Measurements from ENCODE around the gene UTP14C. TPM values are rescaled to one million over a fixed set of nuclear protein-coding genes. Genes with fewer than 3 reads are reported as not detected.
A peak's percentile ranks its signal among the peaks of the same experiment; 100 is the strongest.

UTP14C gene
- total and polyA plus RNA-seq, 8 donors = 16.9 to 33.4 (median 31.5) TPM

GRCh38 chr13:52020191-52020590 lies 4.3 kb upstream of the UTP14C start:
- no peak overlapping the region for H3K27ac ChIP-seq
- H3K36me3 ChIP-seq = peaks cover 0 to 79% of the 10 kb centered on the region in 2 donors
- H3K4me3 ChIP-seq = no peak overlapping the region
- no peaks in the 10 kb centered on the region for H3K27me3 ChIP-seq
- H3K4me1 ChIP-seq = no peaks in the 10 kb centered on the region
- intact Hi-C loops (cut with DNase I) = no loop called here
- ATAC-seq (no peak), DNase-seq (no peak)
- no peaks in the 10 kb centered on the region for H3K9me3 ChIP-seq
- TF ChIP-seq CTCF (IDR thresholded peaks at IDR 0.05) = no peak

- Histone ChIP-seq H3K27me3 (no peaks in the 10 kb centered on the region), H3K27ac (no peak overlapping the region), H3K9me3 (no peaks in the 10 kb centered on the region), H3K4me1 (no peaks in the 10 kb centered on the region), H3K4me3 (no peak overlapping the region), H3K36me3 (peaks cover 0 to 84% of the 10 kb centered on the region in 2 donors)
- DNase-seq = no peak
- intact Hi-C loops (cut with DNase I) = no loop called here
- TF ChIP-seq CTCF (IDR thresholded peaks at IDR 0.05) = no peak
- ATAC-seq = no peak
Observed at GRCh38 chr13:52022356-52022755, 2.1 kb upstream of the UTP14C start.

DNA sequence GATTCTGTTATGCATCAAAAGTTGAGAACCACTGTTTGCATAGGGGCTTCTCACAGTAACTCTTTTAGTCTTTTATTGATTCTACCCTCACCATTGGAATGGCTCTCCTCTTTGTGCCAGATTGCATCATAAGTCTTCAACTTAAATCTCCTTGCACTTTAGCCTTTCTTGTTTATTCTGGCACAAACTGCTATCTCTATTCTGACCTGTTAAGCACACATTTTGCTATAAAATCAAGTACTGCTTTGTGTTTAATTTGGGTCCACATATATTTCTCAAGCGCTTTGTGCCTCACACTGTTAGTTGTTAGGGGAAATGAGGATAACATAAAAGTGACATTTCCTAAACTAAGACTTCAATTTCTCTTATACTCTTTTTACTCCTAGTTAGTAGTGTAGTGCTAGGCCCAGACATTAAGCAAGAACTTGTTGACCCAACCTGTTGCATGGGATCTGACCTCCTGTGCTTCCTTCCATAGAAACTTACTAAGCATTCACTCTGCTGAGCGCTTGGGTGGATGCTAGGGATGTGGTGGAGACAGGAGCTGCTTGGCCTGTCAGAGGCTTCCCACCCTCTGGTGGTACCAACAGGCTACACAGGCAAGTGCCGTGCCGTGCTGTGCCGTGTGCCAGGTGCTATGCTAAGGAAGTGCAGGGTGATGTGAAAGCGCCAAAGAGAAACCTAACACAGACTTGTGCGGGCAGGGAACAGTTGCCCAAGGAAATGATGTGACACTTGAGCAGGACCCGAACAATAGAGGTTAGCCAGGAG lies 1.2 kb downstream of the UTP14C start:
- Histone ChIP-seq H3K4me3 (no peak overlapping the region), H3K9me3 (no peaks in the 10 kb centered on the region), H3K36me3 (peaks cover 0 to 74% of the 10 kb centered on the region in 2 donors), H3K27ac (no peak overlapping the region), H3K27me3 (no peaks in the 10 kb centered on the region), H3K4me1 (no peaks in the 10 kb centered on the region)
- TF ChIP-seq CTCF (IDR thresholded peaks at IDR 0.05) = no peak
- no peak for DNase-seq
- intact Hi-C loops (cut with DNase I) = no loop called here
- peak; percentile 69 for ATAC-seq

DNA sequence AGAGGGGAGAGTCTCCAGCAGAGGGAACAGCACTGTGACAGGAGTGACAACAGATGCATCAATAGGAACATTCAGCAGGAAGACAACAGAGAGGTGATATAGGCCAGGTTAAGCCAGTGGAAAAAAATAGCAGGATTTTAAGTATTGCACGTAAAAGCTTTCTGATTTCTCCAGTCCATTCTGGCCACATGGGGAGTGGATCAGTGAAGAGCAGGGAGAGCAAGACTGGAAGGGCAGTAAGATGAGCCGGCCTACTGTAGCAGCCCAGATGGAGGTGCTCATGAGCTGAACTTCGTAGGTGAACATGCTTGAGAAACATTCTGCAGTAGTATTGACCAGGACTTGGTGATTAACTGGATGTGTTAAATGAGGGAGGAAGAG lies 1.7 kb downstream of the UTP14C start:
- Histone ChIP-seq H3K27ac (no peak overlapping the region), H3K4me1 (no peaks in the 10 kb centered on the region), H3K4me3 (no peak overlapping the region), H3K27me3 (no peaks in the 10 kb centered on the region), H3K36me3 (peaks cover 0 to 72% of the 10 kb centered on the region in 2 donors), H3K9me3 (no peaks in the 10 kb centered on the region)
- no peak for ATAC-seq
- intact Hi-C loops (cut with DNase I) = no loop called here
- TF ChIP-seq CTCF (IDR thresholded peaks at IDR 0.05) = no peak
- no peak for DNase-seq

GRCh38 chr13:52027832-52028231 lies 3.3 kb downstream of the UTP14C start:
- Histone ChIP-seq H3K4me1 (no peaks in the 10 kb centered on the region), H3K9me3 (no peaks in the 10 kb centered on the region), H3K36me3 (peaks cover 0 to 59% of the 10 kb centered on the region in 2 donors), H3K4me3 (no peak overlapping the region), H3K27me3 (no peaks in the 10 kb centered on the region), H3K27ac (no peak overlapping the region)
- ATAC-seq = no peak
- no peak for DNase-seq
- TF ChIP-seq CTCF (IDR thresholded peaks at IDR 0.05) = no peak
- intact Hi-C loops (cut with DNase I) = no loop called here
